A375 (cell line): ENCODE measurements around the gene AK6. TPM values are rescaled to one million over a fixed set of nuclear protein-coding genes. Genes with fewer than 3 reads are reported as not detected.

Experiments used
- total RNA-seq: library from RNA; depleted of rRNA; stranded (reverse); fragments of >200 nt; shearing (Covaris generic); gene quantifications from 2 replicates; pipeline ENCODE4 v1.2.3, GENCODE V29; 2014; rRNA removed

The AK6 gene
- 44.2 and 79.7 TPM in 2 replicates for total RNA-seq

DNA sequence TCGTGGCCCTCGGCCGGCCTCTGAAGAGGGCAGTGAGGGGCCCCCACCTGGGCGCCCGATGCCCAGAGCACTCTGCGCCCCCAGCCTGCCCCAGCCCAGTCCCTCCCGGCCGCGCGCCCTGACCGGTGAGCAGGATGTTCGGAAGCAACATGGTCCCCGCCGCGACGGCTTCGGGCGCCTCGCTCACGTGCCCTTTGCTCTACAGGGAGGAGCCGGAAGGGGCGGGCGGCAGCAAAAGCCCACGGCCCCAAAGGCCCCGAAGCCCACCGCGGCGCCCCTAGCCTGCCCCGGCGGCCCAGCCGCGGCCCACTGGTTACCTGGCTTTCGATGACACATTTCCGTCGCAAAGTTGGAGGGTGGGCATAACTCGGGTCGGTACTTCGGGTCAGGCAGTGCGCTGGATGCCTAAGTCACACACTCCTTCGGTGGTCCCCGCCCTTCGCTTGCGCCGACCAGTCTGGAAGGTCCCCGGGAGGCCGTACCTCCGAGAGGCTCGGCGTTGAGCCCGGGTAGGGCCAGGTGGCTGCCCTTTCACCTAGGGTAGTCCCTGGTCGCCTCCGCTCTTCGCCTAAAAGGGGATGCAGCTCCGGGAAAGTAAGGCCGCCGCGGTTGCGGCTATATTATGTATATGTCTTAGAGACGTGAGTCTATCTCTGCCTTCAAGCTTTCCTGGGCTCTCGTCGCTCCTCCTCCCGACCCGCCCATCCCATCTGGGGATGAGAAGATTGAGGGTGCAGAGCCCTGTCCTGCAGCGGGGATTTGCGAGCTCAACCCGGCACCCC is at the start of gene AK6, which contains the start of the genes RAD17 and TAF9:
TSS of gene AK6 (minus strand) at position 181 of the 782 bp plus-strand sequence. CDS start at position 151, 30 bp downstream.
TSS of gene RAD17 (plus strand) at position 479 of the 782 bp plus-strand sequence. CDS start 2,391 bp downstream, outside the sequence.
TSS of gene TAF9 (minus strand) at position 181 of the 782 bp plus-strand sequence. CDS start 3,783 bp downstream, outside the sequence.

GRCh38 chr5:69414885-69415583 is 45.7 kb upstream of the AK6 start, which contains the start of gene MARVELD2:
MARVELD2 (plus strand) TSS chr5:69415116; CDS start chr5:69419386, 4,270 bp downstream.

Other genes with a start within 250 kb of the AK6 start
- 149 and 179 TPM in 2 replicates for gene CCNB1, start 202.4 kb downstream of the AK6 start, total RNA-seq
- gene CENPH, start 179.9 kb downstream of the AK6 start, total RNA-seq: 79.0 and 80.6 TPM in 2 replicates
- 53.7 and 65.3 TPM in 2 replicates for gene CDK7, start 134.6 kb downstream of the AK6 start, total RNA-seq
- 5.7 and 6.9 TPM in 2 replicates for gene CCDC125, start 36.7 kb downstream of the AK6 start, total RNA-seq
- gene TAF9, start within 50 bp of the AK6 start, total RNA-seq: 111 and 141 TPM in 2 replicates
- 17.7 and 25.7 TPM in 2 replicates for gene RAD17, start 298 bp upstream of the AK6 start, total RNA-seq
- 0.08 and 0.13 TPM in 2 replicates for gene MARVELD2, start 45.6 kb upstream of the AK6 start, total RNA-seq
- 0.11 and 0.34 TPM in 2 replicates for gene OCLN, start 123.3 kb upstream of the AK6 start, total RNA-seq
- gene GTF2H2C, start 190.7 kb upstream of the AK6 start, total RNA-seq: 41.1 and 49.4 TPM in 2 replicates